Mesothelial cell of epicardium (in vitro differentiated cells): ENCODE data around the gene PTCD1. TPM values are rescaled to one million over a fixed set of nuclear protein-coding genes. Genes with fewer than 3 reads are reported as not detected.

Source experiments
- DNase-seq, 2 experiments: peaks; one replicate each; pipeline ENCODE4 v3.0.0; 2021; ENCODE audit warnings: low spot score in 2 of 2; ENCODE audit not compliant: unreplicated experiment in 2 of 2
- H3K27ac Mint-ChIP-seq: 2 replicates; pipeline ENCODE4 v1.8.0; 2021; ENCODE audit warnings: mixed read lengths
- H3K27me3 Mint-ChIP-seq: 2 replicates; pipeline ENCODE4 v1.8.0; 2021; ENCODE audit warnings: low read depth, mixed read lengths
- H3K36me3 Mint-ChIP-seq: 2 replicates; pipeline ENCODE4 v1.8.0; 2021; ENCODE audit warnings: mixed read lengths
- H3K4me1 Mint-ChIP-seq: 2 replicates; pipeline ENCODE4 v1.8.0; 2021; ENCODE audit warnings: mixed read lengths
- H3K4me3 Mint-ChIP-seq: 2 replicates; pipeline ENCODE4 v1.8.0; 2021; ENCODE audit warnings: mild to moderate bottlenecking, moderate library complexity, mixed read lengths
- H3K9me3 Mint-ChIP-seq: 2 replicates; pipeline ENCODE4 v1.8.0; 2021; ENCODE audit warnings: mixed read lengths
- CTCF ChIP-seq: fragments of 200-600 bp; sonication (generic); IDR thresholded peaks from one replicate; pipeline ENCODE4 v1.5.0; 2021; ENCODE audit warnings: antibody characterized with exemption; ENCODE audit not compliant: unreplicated experiment
- total RNA-seq: library from RNA; stranded (reverse); gene quantifications from 3 replicates; pipeline ENCODE4 v1.2.1, GENCODE V29; 2021

The PTCD1 gene
- total RNA-seq, 1 donor from 2014 or later, result 12.3 TPM

- H3K9me3 Mint-ChIP-seq, result no peaks in the 10 kb centered on the region
- no peak overlapping the region for H3K27ac Mint-ChIP-seq
- peak overlapping the region; percentile 55 for H3K4me3 Mint-ChIP-seq
- TF ChIP-seq CTCF, result no peak
- DNase-seq, result peak in 1 of 2 experiments; percentile 60
- peaks cover 2% of the 10 kb centered on the region for H3K36me3 Mint-ChIP-seq
- H3K27me3 Mint-ChIP-seq, result no peaks in the 10 kb centered on the region
- peaks cover 21% of the 10 kb centered on the region for H3K4me1 Mint-ChIP-seq
Observed at GRCh38 chr7:99375070-99375807, 63.4 kb downstream of the PTCD1 start.

DNA sequence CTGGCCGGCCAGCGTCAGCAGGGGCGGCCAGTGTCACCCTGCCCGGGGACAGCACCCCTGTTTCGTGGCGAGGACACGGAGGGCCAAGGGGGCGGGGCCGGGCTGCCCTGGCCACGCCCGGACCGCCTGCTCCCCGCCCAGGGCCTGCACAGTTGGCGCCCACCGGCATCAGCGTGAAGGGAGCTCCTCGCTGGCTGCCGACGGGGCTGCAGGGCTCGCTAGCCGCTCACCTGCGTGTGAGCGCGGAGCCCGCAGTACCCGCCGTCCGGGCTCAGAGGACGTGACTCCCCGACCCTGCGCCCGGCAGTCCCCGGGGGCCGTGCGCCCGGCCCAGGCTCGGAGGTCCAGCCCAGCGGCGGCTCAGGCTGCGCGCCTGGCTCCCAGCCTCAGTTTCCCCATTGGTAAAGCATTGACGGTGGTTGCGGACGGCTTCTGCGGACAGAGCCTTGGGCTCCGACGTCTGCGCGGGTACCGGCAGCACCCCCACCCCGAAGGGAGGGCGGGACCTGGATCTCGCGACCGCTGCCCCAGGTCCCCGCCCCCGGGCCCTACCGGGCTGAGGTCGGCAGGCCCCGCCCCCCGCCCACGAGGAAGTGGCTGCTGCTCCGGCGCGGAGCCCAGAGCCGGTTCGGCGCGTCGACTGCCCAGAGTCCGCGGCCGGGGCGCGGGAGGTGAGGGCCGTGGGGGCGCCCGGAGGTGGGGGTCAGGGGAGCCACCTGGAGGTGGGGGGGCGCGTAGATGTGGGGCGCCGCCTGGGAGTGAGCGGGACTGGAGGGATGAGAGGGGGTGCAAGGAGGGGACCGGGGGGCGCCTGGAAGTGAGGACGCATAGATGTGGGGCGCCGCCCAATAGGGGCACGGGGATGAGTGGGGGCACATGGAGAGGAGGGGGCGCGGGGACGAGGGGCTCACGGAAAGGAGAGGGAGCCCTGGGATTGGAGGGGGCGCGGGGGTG is 64.2 kb downstream of the PTCD1 start, which contains the start of gene ARPC1B:
Gene ARPC1B, plus strand, starts transcription at position 620 of the 954 bp plus-strand sequence. CDS start 10,985 bp downstream, outside the sequence.
- Mint-ChIP-seq H3K4me3 (peak within 1 kb of the TSS; percentile 68), H3K27me3 (no peaks in the 10 kb centered on the region), H3K27ac (peak within 1 kb of the TSS; percentile 34), H3K9me3 (no peaks in the 10 kb centered on the region), H3K4me1 (peaks cover 18% of the 10 kb centered on the region), H3K36me3 (peaks cover 2% of the 10 kb centered on the region)
- peak in 1 of 2 experiments; percentile 48 for DNase-seq
- TF ChIP-seq CTCF, result no peak

DNA sequence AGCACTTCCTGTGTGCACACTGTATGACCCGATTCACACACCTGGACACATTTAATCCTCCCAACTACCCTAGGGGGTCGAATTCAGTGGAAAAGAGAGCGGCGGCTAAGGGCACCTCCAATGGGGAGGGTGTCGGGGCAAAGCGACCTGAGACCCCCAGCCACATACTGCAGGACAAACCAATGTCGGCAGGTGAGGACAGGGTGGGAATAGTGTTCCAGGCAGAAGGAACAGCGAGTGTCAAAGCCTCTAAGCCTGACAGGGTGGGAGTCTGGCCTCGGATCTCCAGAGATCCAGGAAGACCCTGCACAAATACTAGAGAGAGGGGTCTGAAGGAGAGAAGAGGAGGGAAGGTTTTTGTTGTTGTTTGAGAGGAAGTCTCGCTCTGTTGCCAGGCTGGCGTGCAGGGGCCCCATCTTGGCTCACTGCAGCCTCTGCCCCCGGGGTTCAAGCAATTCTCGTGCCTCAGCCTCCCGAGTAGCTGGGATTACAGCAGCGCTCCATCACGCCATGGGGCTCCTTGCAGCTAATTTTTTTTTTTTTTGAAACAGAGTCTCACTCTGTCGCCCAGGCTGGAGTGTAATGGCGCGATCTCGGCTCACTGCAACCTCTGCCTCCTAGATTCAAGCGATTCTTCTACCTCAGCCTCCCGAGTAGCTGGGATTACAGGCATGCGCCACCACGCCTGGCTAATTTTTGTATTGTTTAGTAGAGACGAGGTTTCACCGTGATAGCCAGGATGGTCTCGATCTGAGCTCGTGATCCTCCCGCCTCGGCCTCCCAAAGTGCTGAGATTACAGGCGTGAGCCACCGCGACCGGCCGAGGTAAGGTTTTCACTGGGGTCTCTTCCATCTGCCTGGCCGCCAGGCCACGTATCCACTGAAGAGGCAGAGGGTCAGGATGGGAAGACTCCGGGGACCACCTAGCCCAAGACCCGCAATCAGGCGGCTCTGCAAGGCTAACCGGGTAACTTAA is 65.2 kb downstream of the PTCD1 start:
- no peak for TF ChIP-seq CTCF

GRCh38 chr7:99372275-99373090 is 66.1 kb downstream of the PTCD1 start:
- Mint-ChIP-seq H3K36me3 (no peaks in the 10 kb centered on the region), H3K4me1 (peaks cover 19% of the 10 kb centered on the region), H3K4me3 (peak overlapping the region; percentile 68), H3K9me3 (no peaks in the 10 kb centered on the region), H3K27ac (peak overlapping the region; percentile 93), H3K27me3 (no peaks in the 10 kb centered on the region)
- no peak for TF ChIP-seq CTCF
- DNase-seq, result no peak

More for the DNA sequence above, 65.2 kb downstream of the PTCD1 start:
- Mint-ChIP-seq H3K27ac (peak overlapping the region; percentile 93), H3K4me3 (peak overlapping the region; percentile 68), H3K36me3 (no peaks in the 10 kb centered on the region), H3K27me3 (no peaks in the 10 kb centered on the region), H3K9me3 (no peaks in the 10 kb centered on the region), H3K4me1 (peaks cover 19% of the 10 kb centered on the region)
- DNase-seq, result no peak
